GM03348 (cell line): ENCODE measurements around the gene MTHFD1.

ENCODE experiments used
- DNase-seq: peaks from one replicate; pipeline ENCODE4 v3.0.0; 2012; ENCODE audit warnings: low spot score

Gene MTHFD1

DNA sequence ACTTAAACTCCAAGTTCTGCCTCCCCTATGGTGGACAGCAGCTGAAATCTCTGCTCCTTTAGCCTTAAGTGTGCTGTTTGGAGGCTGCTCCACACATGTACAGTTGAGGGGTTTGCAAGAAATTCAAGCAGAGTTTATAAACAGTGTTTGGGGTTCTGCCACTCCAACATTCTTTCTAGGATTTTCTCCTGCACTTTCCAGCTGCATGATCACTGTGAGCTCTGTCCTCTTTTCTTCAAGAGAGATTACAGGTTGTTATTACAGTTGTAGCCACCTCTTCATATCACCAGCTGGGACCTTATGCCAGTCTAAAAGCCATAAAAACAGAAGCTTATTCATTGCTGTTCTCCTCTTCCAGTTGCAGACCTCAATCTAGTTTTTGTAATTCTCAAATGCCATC is 107.1 kb downstream of the MTHFD1 start:
- no peak for DNase-seq

DNA sequence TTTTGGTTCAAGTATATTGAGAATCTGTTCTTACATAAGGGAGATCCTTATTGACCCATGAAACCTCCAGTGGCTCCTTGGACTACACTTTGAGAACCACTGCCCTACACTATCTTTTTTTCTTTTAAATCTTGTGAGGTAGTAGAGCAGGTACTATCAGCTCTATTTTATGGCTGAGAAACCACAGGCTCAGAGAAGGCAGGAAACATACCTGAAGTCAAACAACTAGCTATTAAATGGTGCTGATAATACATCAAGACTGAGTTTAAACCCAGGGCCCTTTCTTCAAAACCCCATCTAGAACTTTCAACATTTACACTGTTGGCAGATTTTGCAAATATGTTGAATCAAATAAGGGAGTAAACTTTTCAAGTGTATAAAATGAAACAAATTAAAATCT is 108.6 kb downstream of the MTHFD1 start:
- DNase-seq, result no peak

DNA sequence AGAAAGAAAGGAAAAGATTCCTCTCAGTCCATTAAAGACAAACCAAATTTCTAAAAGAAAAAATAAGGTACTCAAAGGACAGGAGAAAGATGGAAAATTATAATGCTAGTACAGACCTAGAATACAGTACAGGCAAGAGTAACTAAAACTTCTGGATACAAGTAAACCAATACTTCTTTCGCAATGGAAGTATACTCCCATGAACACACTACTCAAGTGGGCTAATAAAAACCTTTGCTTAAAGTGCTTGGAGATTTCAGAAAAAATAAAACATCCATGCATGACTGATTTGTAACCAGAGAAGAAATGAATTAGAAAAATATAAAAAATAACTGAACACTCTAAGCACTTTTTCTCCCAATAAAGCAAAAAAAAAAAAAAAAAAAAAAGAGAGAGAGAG is 111.9 kb downstream of the MTHFD1 start:
- no peak for DNase-seq

DNA sequence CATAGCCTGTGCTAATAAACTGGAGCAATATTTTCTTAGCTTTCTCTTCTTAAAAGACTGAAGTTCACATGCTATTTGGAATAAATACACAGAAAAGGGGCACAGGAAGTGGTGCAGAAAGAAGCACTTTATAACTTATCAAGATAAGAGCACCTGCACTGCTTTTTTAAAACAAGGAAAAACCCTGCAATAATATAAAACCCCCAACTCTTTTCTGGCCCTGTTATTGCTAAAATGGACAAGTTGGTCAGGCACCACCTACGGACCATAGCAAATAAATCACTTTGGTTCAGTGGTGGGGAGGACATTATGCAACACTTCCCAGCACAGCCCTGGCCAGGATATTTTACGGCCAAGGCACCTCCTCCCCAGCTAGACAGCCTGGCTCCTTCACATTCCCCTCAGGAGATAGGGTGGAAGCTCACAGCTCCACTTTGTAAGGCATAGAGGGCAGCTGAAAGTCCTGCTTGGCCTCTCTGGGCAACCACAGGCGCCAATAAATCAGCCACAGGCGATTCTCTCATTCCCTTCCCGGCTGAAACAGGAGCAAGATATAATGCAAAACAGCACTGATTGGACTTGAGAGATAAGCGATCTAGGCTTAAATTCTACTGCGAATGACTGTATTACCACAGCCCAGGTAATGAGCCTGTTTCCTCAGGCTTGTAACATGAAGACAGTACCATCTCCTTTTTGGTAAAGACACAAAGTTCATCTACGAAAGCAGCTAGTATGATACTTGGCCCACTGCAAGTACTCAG is 113.4 kb downstream of the MTHFD1 start:
- DNase-seq, result peak; percentile 81

DNA sequence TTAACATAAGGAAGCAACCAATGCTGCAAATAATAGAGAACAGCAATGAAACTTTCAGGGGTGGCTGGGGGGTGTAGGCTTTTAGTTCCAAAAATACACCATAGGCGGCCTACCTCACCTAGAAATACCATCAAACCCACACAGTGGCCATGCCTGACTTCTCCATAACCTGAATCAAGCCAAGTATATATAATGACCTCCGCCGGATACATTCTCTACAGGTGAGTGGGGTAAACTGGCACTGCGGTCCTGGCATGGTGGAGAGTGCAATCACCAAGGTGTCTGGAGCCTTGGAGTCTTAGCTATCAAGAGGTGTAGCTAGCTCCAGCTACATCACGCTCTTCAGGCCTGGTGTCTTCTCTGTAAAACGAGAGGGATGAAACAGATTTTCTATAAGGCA is 114.3 kb downstream of the MTHFD1 start:
- DNase-seq, result no peak

DNA sequence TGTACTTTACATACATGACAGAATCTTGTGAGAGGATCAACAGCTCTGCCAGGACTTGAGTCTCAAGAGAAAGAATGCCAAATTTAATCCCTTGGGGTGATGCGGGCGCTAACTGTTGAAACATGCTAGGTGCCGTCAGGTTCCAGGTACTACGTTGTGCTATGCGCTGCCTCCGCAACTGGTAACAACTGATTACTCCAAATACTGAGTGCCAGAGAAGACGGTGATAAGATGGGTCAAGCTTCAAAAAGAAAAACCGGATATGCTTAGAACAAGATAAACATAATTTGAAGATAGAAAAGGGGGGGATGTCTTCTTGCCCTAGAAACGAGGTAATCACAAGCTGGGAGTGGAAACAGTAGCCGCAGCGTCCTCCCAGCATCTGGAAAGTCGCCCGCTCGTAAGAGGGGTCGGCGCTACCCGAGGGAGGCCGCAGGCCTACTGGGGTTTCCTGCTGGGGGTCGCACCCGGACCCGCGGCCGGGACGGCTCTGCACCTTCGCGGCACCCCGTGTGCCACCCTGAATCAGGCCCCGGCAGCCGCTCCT is 114.8 kb downstream of the MTHFD1 start:
- no peak for DNase-seq

DNA sequence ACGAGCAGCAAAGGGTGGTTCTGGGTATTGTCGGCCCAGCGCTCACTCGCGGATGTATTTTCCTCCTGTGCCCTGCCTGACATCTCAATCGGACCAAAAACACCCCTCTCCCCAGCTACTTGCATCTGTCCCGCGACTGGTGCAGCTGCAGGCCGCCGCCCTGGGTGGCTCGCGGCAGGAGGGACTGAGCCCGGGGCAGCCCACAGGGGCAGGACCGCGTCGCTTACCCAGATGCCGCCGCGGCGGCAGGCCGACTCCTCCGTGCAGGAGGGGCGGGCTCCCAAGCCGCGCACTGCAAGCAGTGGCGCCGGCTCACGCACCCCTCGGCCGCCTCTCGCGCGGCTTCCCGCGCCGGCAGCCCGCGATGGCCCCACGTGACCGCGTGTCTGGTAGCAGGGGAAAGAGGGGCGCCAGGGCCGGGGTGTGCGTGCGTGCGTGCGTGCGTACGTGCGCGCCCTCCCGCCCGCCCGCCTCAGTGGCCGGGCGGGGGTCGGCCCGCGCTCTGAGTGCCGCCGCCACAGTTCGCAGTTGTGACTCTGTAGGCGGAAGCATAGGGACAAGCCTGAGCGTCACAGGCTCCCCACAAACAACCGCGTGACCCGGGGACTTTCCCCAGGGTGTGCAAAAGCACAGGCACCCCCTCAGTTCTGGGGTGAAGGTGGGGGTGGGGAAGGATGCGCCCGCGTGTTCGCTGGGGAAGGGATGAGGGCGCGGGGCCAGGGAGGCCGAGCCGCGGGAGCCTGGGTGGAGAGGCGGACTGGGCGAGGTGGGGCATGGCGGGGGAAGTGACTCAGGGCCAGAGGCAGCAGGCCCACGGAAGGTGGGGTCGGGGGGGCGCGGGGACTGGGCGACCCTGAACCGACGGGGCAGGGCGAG is 115.5 kb downstream of the MTHFD1 start, which contains the start of gene ZBTB25:
ZBTB25 (minus strand) TSS at position 405 of the 876 bp plus-strand sequence. CDS start 13,305 bp downstream, outside the sequence.
- peak; percentile 94 for DNase-seq

DNA sequence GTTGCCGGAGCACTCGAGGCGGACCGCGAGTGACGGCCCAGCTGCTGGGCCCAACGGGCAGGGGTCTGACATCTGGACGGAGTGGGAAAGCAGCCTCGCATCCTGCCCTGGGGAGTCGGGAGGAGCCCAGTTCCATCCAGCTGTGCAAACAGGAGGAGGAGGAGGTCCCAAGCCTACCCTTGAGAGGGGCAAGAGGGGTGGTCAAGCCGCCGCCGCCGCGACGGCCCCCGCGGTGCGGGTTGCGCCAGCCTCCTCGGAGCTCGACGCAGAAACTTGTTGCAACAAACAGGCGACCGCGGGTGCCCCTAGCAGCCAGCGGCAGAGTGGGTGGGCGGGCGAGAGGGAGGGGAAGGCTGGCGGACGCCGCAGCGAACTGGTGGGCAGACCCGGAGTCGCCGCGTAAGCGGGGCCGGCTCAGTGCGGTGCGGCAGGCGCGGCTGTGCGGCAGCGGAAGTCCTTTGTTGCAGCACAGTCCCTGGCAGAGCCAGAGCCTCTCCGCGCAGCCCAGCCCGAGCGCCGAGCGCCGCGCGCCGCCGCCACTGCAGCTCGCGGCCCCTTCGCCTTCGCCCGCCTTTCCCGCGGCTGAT is 116.2 kb downstream of the MTHFD1 start, which contains the start of gene ZBTB1:
ZBTB1 (plus strand) TSS at position 461 of the 587 bp plus-strand sequence. CDS start 16,735 bp downstream, outside the sequence.
- peak; percentile 89 for DNase-seq

DNA sequence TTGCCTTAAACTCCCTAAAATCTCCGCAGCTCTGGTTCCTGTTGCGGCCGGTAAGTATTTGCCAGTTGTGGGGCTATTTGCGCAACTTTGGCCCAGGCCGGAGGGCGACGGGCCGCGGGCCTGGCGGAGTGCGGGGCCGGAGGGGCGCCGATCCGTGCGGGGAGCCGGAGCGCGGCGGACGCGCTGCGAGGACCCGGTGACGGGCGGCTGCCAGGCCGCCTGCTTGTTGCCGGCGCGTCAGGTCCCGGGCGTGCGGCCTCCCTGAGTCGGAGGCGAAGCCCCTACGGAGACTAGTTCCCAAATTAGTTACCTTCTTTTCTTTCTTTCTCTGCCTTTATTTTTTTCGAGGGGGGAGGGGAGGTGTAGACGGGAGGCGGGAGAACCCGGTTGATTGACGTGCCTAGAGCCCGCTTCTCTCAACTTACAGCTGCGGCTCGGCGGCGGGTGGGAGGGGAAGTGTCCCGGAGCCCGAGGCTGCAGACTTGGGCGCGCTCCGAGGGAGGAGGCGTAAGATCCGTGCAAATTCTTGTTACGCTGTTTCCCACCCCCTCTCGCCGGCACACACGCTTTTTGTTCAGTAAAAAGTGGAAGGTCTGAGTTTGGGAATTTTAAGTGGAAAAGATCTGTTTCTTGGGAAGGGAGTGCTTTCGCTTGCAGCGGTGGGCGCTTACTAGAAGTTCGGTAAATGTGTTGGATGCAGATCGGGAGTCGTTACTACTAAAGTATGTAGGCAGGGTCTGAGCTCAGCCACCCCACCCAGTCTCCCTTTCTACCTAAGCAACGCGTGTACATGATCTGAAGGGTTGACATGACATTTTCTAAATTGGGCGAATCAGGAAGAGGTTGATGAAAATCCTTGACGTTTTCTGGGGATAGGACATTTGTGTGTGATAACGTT is 117.0 kb downstream of the MTHFD1 start:
- peak; percentile 91 for DNase-seq

DNA sequence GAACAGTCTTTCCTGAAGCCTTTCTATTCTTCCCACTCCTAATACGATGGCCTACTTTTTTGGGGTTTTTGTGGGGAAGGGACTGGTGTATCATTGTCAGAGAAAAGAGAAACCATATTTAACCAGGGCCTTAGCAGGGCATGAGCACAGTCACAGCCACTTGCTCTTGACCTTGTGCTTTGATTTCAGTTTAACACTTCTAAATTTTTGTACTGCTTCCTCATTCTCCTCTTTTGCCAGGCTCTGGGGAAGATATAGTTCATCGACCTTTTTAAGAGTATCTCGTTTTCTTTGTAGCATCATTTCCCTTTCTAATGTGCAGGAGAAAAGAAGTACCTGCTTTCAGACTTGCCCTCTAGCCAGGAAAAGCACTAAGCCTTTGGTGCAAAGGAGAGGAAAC is 118.6 kb downstream of the MTHFD1 start:
- DNase-seq, result no peak

DNA sequence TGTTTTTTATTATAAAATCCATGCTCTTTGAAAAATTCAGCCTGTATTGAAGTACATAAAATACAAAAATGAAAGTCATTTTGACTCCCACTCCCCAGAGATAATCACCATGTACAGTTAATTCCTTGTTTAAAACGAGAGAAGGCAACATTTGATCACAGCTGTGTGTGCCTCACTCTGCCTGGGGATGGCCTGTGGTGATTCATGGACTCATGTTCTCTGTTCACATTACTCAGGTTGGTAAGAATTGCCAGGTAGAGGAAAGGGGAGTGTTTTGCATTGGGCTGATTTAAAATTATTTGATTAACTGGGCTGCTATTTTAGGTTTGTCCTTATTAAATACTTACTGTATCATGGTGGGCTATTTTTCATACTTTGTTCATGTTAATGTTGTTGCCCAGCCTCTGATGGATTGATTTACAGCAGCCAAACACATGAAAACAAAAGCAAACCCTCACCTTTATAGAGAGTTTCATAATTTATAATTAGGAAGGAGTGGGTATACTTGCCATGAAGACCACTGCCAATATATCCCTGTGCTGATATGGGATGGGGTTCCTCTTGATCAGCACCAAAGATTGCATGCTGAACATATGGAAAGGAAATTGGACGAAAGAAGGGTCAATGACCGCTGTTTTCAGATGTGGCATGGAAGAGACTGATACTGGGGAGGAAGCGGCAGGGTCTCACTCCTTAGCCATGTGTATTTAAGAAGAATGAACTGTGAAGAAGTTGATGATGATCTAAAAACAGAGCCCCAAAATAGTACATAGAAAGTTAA is 119.4 kb downstream of the MTHFD1 start:
- DNase-seq, result peak; percentile 20

DNA sequence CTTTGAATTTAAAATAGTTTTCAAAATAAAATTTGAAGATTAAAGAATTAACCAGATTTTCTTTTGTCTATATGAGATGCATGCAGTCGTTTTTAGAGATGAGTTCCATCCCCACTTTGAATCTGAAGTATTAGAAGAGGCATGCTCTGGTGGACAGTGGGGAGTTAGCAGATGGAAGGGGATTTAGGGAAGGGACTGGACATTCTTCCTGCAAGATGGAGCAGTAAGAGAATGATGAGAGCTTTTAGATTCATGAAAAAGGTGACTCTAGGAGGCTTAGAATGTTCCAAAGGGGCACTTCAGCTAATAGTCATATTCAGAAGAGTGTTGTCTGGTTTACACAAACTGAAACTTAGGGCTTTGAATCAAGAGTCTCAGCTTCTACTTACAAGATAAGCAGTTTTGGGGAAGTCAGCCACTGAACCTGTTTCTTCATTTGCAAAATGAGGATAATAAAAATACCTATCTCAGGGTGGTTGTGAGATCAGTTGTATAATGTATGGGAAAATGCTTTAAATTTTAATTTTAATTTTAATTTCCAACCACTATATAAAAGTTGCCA is 120.1 kb downstream of the MTHFD1 start:
- DNase-seq, result no peak

DNA sequence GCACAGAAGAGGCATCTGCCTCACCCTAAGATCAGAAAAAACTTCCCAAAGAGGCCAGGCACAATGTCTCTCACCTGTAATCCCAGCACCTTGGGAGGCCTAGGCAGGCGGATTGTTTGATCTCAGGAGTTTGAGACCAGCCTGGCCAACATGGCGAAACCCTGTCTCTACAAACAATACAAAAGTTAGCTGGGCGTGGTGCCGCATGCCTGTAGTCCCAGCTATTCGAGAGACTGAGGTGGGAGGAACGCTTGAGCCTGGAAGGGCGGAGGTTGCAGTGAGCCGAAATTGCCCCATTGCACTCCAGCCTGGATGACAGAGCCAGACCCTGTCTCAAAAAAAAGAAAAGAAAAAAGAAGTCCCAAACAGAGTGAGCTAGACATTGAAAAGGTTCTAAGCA is 120.9 kb downstream of the MTHFD1 start:
- DNase-seq, result no peak
